ENCODE results near the gene SH3GLB1.
"Not testable (repeated sequence)": the region's sequence is repeated elsewhere in the genome, so short reads cannot be mapped to it uniquely, and the experiment has no call there.

DNA sequence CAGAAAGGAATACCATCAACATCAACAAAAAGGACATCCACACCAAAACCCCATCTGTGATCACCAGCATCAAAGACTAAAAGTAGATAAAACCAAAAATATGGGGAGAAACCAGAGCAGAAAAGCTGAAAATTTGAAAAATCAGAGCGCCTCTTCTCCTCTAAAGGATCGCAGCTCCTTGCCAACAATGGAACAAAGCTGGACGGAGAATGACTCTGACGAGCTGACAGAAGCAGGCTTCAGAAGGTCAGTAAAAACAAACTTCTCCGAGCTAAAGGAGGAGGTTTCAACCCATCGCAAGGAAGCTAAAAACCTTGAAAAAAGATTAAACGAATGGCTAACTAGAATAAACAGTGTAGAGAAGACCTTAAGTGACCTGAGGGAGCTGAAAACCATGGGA lies 46.0 kb upstream of the SH3GLB1 start:
- not testable (repeated sequence) for TF ChIP-seq EZH2 (IDR thresholded peaks at IDR 0.05; ENCODE audit: borderline replicate concordance, low read depth, low read length, poor library complexity, severe bottlenecking)
- TF ChIP-seq, protein P1, sequence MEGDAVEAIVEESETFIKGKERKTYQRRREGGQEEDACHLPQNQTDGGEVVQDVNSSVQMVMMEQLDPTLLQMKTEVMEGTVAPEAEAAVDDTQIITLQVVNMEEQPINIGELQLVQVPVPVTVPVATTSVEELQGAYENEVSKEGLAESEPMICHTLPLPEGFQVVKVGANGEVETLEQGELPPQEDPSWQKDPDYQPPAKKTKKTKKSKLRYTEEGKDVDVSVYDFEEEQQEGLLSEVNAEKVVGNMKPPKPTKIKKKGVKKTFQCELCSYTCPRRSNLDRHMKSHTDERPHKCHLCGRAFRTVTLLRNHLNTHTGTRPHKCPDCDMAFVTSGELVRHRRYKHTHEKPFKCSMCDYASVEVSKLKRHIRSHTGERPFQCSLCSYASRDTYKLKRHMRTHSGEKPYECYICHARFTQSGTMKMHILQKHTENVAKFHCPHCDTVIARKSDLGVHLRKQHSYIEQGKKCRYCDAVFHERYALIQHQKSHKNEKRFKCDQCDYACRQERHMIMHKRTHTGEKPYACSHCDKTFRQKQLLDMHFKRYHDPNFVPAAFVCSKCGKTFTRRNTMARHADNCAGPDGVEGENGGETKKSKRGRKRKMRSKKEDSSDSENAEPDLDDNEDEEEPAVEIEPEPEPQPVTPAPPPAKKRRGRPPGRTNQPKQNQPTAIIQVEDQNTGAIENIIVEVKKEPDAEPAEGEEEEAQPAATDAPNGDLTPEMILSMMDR (conservative IDR thresholded peaks at IDR 0.05; ENCODE audit: low read depth, low read length) = not testable (repeated sequence)
